Activated CD4-positive, alpha-beta T cell treated with anti-CD3 and anti-CD28 coated beads for 4 hours (primary cell): Measurements from ENCODE around the gene HEATR5B.

Experiments used
- DNase-seq, 2 donors: peaks; one replicate each; pipeline ENCODE4 v3.0.0-alpha.2; 2020

HEATR5B gene

GRCh38 chr2:37083873-37084794 is at the start of gene HEATR5B, which contains the start of gene GPATCH11:
HEATR5B (minus strand) TSS chr2:37084372; CDS start chr2:37083414, 958 bp downstream.
GPATCH11 (plus strand) TSS chr2:37084518; CDS start chr2:37088382, 3,864 bp downstream.
- peak; percentile 92 to 93 for DNase-seq

GRCh38 chr2:37132914-37133313 is 48.7 kb upstream of the HEATR5B start:
- no peak for DNase-seq

GRCh38 chr2:37125416-37125815 is 41.2 kb upstream of the HEATR5B start:
- DNase-seq: no peak

- DNase-seq: no peak
These were observed 35.0 kb upstream of the HEATR5B start for GRCh38 chr2:37119157-37119556.

- no peak for DNase-seq
These were observed 33.4 kb upstream of the HEATR5B start for GRCh38 chr2:37117566-37117965.

- no peak for DNase-seq
These were observed 27.8 kb upstream of the HEATR5B start for GRCh38 chr2:37111958-37112357.

GRCh38 chr2:37110306-37111212 is 26.4 kb upstream of the HEATR5B start:
- no peak for DNase-seq

- no peak for DNase-seq
These were observed 25.4 kb upstream of the HEATR5B start for GRCh38 chr2:37109523-37109922.

GRCh38 chr2:37105150-37105549 is 21.0 kb upstream of the HEATR5B start:
- DNase-seq: no peak

GRCh38 chr2:37104178-37104577 is 20.0 kb upstream of the HEATR5B start:
- no peak for DNase-seq

- DNase-seq: no peak
These were observed 18.4 kb upstream of the HEATR5B start for GRCh38 chr2:37102588-37102987.

GRCh38 chr2:37100054-37100453 is 15.9 kb upstream of the HEATR5B start:
- DNase-seq: no peak

GRCh38 chr2:37098416-37099118 is 14.4 kb upstream of the HEATR5B start:
- DNase-seq: no peak

GRCh38 chr2:37096568-37096967 is 12.4 kb upstream of the HEATR5B start:
- no peak for DNase-seq

GRCh38 chr2:37091873-37092272 is 7.7 kb upstream of the HEATR5B start:
- DNase-seq: no peak

GRCh38 chr2:37090019-37090477 is 5.9 kb upstream of the HEATR5B start:
- no peak for DNase-seq

- DNase-seq: no peak
These were observed 1.6 kb upstream of the HEATR5B start for GRCh38 chr2:37085731-37086147.

- DNase-seq: no peak
These were observed 625 bp upstream of the HEATR5B start for GRCh38 chr2:37084797-37085196.

- DNase-seq: no peak
These were observed 3.5 kb downstream of the HEATR5B start for GRCh38 chr2:37080689-37081088.

GRCh38 chr2:37080266-37080665 is 3.9 kb downstream of the HEATR5B start:
- DNase-seq: no peak

- no peak for DNase-seq
These were observed 13.2 kb downstream of the HEATR5B start for GRCh38 chr2:37070931-37071330.

GRCh38 chr2:37068686-37069085 is 15.5 kb downstream of the HEATR5B start:
- no peak for DNase-seq

- no peak for DNase-seq
These were observed 22.4 kb downstream of the HEATR5B start for GRCh38 chr2:37061776-37062175.
